ENCODE data around the gene BAZ2B. TPM values are rescaled to one million over a fixed set of nuclear protein-coding genes. Genes with fewer than 3 reads are reported as not detected.

BAZ2B gene
- total RNA-seq, 1 experiment from 2014 or later = 19.9 TPM

DNA sequence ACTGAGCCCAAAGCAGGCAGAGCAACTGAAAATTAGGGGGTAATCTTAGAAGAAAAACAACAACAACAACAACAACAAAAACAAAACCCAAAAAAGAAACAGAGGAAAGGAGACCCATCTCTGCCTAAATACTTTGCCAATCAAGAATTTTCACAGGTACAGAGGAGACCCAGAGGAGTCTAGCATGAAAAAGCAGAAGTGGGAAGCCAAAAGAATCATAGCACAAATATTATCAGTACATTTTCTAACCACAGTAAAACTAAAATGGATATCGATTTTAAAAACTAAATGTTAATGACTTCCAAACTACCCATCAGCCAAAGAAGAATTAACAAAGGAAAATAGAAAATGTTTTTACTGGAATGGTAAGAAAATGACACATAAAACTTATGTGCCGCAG lies 148.1 kb downstream of the BAZ2B start:
- Histone ChIP-seq H3K4me2 (ENCODE audit: low read length) (no peak overlapping the region), H4K20me1 (ENCODE audit: insufficient read depth) (no peaks in the 10 kb centered on the region), H3K27me3 (ENCODE audit: insufficient read depth, low read length) (no peaks in the 10 kb centered on the region), H3K4me1 (ENCODE audit: control insufficient read depth in 1 of 2, insufficient read depth in 2 of 2, low read length in 2 of 2) (no peaks in the 10 kb centered on the region), H3K9ac (ENCODE audit: low read length) (no peak overlapping the region), H3K36me3 (ENCODE audit: control insufficient read depth in 1 of 2, insufficient read depth in 2 of 2, low read length in 2 of 2) (no peaks in the 10 kb centered on the region), H3K79me2 (ENCODE audit: insufficient read depth, low read length) (no peaks in the 10 kb centered on the region), H3K27ac (ENCODE audit: low read depth, low read length) (no peak overlapping the region), H2AFZ (ENCODE audit: low read depth, low read length, poor library complexity, severe bottlenecking) (no peak overlapping the region), H3K9me2 (ENCODE audit: insufficient read depth) (no peaks in the 10 kb centered on the region), H3K9me3 (ENCODE audit: control insufficient read depth in 1 of 2, insufficient read depth in 1 of 2, low read depth in 1 of 2, low read length in 2 of 2) (0 out of 4 replicates have a peak, but pooled peaks cover 0 to 3% of the 10 kb centered on the region in 2 experiments), H3K4me3 (replicated peaks in 1 of 2; ENCODE audit: low read depth in 1 of 2, low read length in 2 of 2) (no peak overlapping the region)
- ATAC-seq (no peak), DNase-seq (ENCODE audit: low read depth, low spot score) (no peak)
- ChIA-PET POLR2A (no interaction called here), CTCF (no interaction called here), RAD21 (ENCODE audit: low non-redundant PET in 1 of 2, low total read pairs in 2 of 2, uncharacterized antibody in 2 of 2, unreplicated experiment in 2 of 2) (no interaction called here)
- no TSS peak for BruUV-seq (replicated peaks)
- TF ChIP-seq EZH2 (IDR thresholded peaks at IDR 0.05) (no peak), EZH2phosphoT487 (IDR thresholded peaks at IDR 0.05; ENCODE audit: borderline replicate concordance) (no peak), RAD21 (IDR thresholded peaks at IDR 0.05; ENCODE audit: low read depth) (no peak), CBX3 (IDR thresholded peaks at IDR 0.05; ENCODE audit: low read depth) (no peak), POLR2AphosphoS5 (IDR thresholded peaks at IDR 0.05; ENCODE audit: low read depth, low read length) (no peak), SP1 (IDR thresholded peaks at IDR 0.05; ENCODE audit: low read depth) (no peak), EGR1 (IDR thresholded peaks at IDR 0.05; ENCODE audit: low read depth) (no peak), ZNF274 (IDR thresholded peaks at IDR 0.05; ENCODE audit: low read depth, low read length) (no peak), POLR2A (IDR thresholded peaks at IDR 0.05; ENCODE audit: borderline replicate concordance, extremely low read depth, insufficient read depth, insufficient read length) (no peak), YY1 (IDR thresholded peaks at IDR 0.05; ENCODE audit: extremely low read depth, insufficient replicate concordance, low read depth, low read length) (no peak), ZFX (IDR thresholded peaks at IDR 0.05) (no peak)
- TF ChIP-seq, protein P1, sequence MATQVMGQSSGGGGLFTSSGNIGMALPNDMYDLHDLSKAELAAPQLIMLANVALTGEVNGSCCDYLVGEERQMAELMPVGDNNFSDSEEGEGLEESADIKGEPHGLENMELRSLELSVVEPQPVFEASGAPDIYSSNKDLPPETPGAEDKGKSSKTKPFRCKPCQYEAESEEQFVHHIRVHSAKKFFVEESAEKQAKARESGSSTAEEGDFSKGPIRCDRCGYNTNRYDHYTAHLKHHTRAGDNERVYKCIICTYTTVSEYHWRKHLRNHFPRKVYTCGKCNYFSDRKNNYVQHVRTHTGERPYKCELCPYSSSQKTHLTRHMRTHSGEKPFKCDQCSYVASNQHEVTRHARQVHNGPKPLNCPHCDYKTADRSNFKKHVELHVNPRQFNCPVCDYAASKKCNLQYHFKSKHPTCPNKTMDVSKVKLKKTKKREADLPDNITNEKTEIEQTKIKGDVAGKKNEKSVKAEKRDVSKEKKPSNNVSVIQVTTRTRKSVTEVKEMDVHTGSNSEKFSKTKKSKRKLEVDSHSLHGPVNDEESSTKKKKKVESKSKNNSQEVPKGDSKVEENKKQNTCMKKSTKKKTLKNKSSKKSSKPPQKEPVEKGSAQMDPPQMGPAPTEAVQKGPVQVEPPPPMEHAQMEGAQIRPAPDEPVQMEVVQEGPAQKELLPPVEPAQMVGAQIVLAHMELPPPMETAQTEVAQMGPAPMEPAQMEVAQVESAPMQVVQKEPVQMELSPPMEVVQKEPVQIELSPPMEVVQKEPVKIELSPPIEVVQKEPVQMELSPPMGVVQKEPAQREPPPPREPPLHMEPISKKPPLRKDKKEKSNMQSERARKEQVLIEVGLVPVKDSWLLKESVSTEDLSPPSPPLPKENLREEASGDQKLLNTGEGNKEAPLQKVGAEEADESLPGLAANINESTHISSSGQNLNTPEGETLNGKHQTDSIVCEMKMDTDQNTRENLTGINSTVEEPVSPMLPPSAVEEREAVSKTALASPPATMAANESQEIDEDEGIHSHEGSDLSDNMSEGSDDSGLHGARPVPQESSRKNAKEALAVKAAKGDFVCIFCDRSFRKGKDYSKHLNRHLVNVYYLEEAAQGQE (IDR thresholded peaks at IDR 0.05; ENCODE audit: low read depth) = no peak
- TF ChIP-seq, protein P2, sequence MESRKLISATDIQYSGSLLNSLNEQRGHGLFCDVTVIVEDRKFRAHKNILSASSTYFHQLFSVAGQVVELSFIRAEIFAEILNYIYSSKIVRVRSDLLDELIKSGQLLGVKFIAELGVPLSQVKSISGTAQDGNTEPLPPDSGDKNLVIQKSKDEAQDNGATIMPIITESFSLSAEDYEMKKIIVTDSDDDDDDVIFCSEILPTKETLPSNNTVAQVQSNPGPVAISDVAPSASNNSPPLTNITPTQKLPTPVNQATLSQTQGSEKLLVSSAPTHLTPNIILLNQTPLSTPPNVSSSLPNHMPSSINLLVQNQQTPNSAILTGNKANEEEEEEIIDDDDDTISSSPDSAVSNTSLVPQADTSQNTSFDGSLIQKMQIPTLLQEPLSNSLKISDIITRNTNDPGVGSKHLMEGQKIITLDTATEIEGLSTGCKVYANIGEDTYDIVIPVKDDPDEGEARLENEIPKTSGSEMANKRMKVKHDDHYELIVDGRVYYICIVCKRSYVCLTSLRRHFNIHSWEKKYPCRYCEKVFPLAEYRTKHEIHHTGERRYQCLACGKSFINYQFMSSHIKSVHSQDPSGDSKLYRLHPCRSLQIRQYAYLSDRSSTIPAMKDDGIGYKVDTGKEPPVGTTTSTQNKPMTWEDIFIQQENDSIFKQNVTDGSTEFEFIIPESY (IDR thresholded peaks at IDR 0.05; ENCODE audit: extremely low read depth, insufficient replicate concordance, low read length) = no peak
- intact Hi-C loops (cut with micrococcal nuclease) = no loop called here
